ENCODE data around the gene IMMT. TPM values are rescaled to one million over a fixed set of nuclear protein-coding genes. Genes with fewer than 3 reads are reported as not detected.
A peak's percentile ranks its signal among the peaks of the same experiment; 100 is the strongest.

Gene IMMT
- total and polyA plus RNA-seq, 10 donors: 30.7 to 80.9 (median 66.1) TPM

- H3K9me3 ChIP-seq: no peaks in the 10 kb centered on the region
- H3K4me1 ChIP-seq: peaks cover 0 to 41% (median 20%) of the 10 kb centered on the region in 6 donors
- H3K27ac ChIP-seq: no peak overlapping the region
- WGBS, 5 donors: 87 to 96% (median 95%) methylated on average over 6 to 9 of the region's 9 CpGs
- no peak for TF ChIP-seq POLR2A (IDR thresholded peaks at IDR 0.05)
- TF ChIP-seq POLR2AphosphoS5 (IDR thresholded peaks at IDR 0.05): no peak
- TF ChIP-seq CTCF (IDR thresholded peaks at IDR 0.05 in 8 of 11, conservative IDR thresholded peaks at IDR 0.05 in 3 of 11): no peak
- intact Hi-C loops (cut with DNase I; ENCODE audit: low total_unique reads): no loop called here
- no peak overlapping the region for H3K4me3 ChIP-seq
- H3K27me3 ChIP-seq (replicated peaks in 1 of 7): no peaks in the 10 kb centered on the region
- H3K36me3 ChIP-seq: no peaks in the 10 kb centered on the region
- DNase-seq: no peak
Measured at GRCh38 chr2:86226636-86227520, 31.6 kb upstream of the IMMT start.

- intact Hi-C loops (cut with DNase I; ENCODE audit: low total_unique reads): no loop called here
- H3K4me1 ChIP-seq: peaks cover 0 to 46% (median 22%) of the 10 kb centered on the region in 6 donors
Measured at GRCh38 chr2:86226070-86226469, 30.8 kb upstream of the IMMT start.

GRCh38 chr2:86225581-86225980 lies 30.3 kb upstream of the IMMT start:
- WGBS, 5 donors: 0 to 8% (median 6%) methylated on average over 5 to 6 of the region's 6 CpGs
- no peaks in the 10 kb centered on the region for H3K36me3 ChIP-seq
- H3K4me3 ChIP-seq: peak overlapping the region in 1 of 8 donors; percentile 11
- no peaks in the 10 kb centered on the region for H3K27me3 ChIP-seq (replicated peaks in 1 of 7)
- peaks cover 0 to 48% (median 23%) of the 10 kb centered on the region in 6 donors for H3K4me1 ChIP-seq
- H3K9me3 ChIP-seq: no peaks in the 10 kb centered on the region
- intact Hi-C loops (cut with DNase I; ENCODE audit: low total_unique reads): no loop called here
- peak overlapping the region in 5 of 8 donors; percentile 33 to 75 (median 48) for H3K27ac ChIP-seq
- peak; percentile 87 for DNase-seq
- TF ChIP-seq POLR2AphosphoS5 (IDR thresholded peaks at IDR 0.05) (peak; percentile 67 to 81 (median 81)), CTCF (IDR thresholded peaks at IDR 0.05 in 8 of 11, conservative IDR thresholded peaks at IDR 0.05 in 3 of 11) (no peak), POLR2A (IDR thresholded peaks at IDR 0.05) (no peak)

More at GRCh38 chr2:86226070-86226469, 30.8 kb upstream of the IMMT start:
- Histone ChIP-seq H3K27me3 (replicated peaks in 1 of 7) (no peaks in the 10 kb centered on the region), H3K9me3 (no peaks in the 10 kb centered on the region), H3K36me3 (no peaks in the 10 kb centered on the region), H3K4me3 (no peak overlapping the region), H3K27ac (peak overlapping the region in 3 of 8 donors; percentile 33 to 75 (median 51))
- DNase-seq: no peak
- WGBS, 5 donors: 60 to 71% (median 66%) methylated on average over 4 of the region's 4 CpGs
- no peak for TF ChIP-seq POLR2AphosphoS5 (IDR thresholded peaks at IDR 0.05)
- no peak for TF ChIP-seq CTCF (IDR thresholded peaks at IDR 0.05 in 8 of 11, conservative IDR thresholded peaks at IDR 0.05 in 3 of 11)
- TF ChIP-seq POLR2A (IDR thresholded peaks at IDR 0.05): no peak

All from spleen (tissue), 11 donors.